ENCODE measurements around the gene EVX2.

The EVX2 gene

GRCh38 chr2:176083796-176084261 lies at the start of gene EVX2:
EVX2 (minus strand) TSS chr2:176083962; CDS start chr2:176083776, 186 bp downstream.
- no peaks in the 10 kb centered on the region for H3K36me3 ChIP-seq (ENCODE audit: control insufficient read depth in 2 of 2, insufficient read depth in 2 of 2, low read length in 2 of 2)
- H3K4me3 ChIP-seq (ENCODE audit: low read length in 2 of 2) = peak within 1 kb of the TSS in 1 of 2 donors; percentile 15
- H3K9ac ChIP-seq (ENCODE audit: low read length in 2 of 2) = no peak within 1 kb of the TSS
- peaks cover 91 to 97% of the 10 kb centered on the region in 2 donors for H3K27me3 ChIP-seq (ENCODE audit: control insufficient read depth in 1 of 2, insufficient read depth in 2 of 2, low read length in 2 of 2)
- H3K9me3 ChIP-seq (ENCODE audit: control insufficient read depth in 2 of 2, low read length in 2 of 2) = peaks cover 0 to 7% of the 10 kb centered on the region in 2 donors
- peaks cover 40% of the 10 kb centered on the region for H3K4me1 ChIP-seq (ENCODE audit: control insufficient read depth, insufficient read depth, low read length)
- H3K27ac ChIP-seq (ENCODE audit: low read length) = no peak within 1 kb of the TSS

GRCh38 chr2:176133389-176133788 lies 49.6 kb upstream of the EVX2 start:
- H3K9me3 ChIP-seq (ENCODE audit: control insufficient read depth in 2 of 2, low read length in 2 of 2) = peaks cover 0 to 3% of the 10 kb centered on the region in 2 donors
- H3K27me3 ChIP-seq (ENCODE audit: control insufficient read depth in 1 of 2, insufficient read depth in 2 of 2, low read length in 2 of 2) = peaks cover 75 to 94% of the 10 kb centered on the region in 2 donors
- H3K9ac ChIP-seq (ENCODE audit: low read length in 2 of 2) = no peak overlapping the region
- H3K36me3 ChIP-seq (ENCODE audit: control insufficient read depth in 2 of 2, insufficient read depth in 2 of 2, low read length in 2 of 2) = no peaks in the 10 kb centered on the region
- H3K4me1 ChIP-seq (ENCODE audit: control insufficient read depth, insufficient read depth, low read length) = peaks cover 31% of the 10 kb centered on the region
- H3K27ac ChIP-seq (ENCODE audit: low read length) = no peak overlapping the region
- H3K4me3 ChIP-seq (ENCODE audit: low read length in 2 of 2) = no peak overlapping the region

GRCh38 chr2:176132205-176133171 lies 48.7 kb upstream of the EVX2 start:
- Histone ChIP-seq H3K27ac (ENCODE audit: low read length) (no peak overlapping the region), H3K4me3 (ENCODE audit: low read length in 2 of 2) (no peak overlapping the region), H3K4me1 (ENCODE audit: control insufficient read depth, insufficient read depth, low read length) (peaks cover 31% of the 10 kb centered on the region), H3K36me3 (ENCODE audit: control insufficient read depth in 2 of 2, insufficient read depth in 2 of 2, low read length in 2 of 2) (no peaks in the 10 kb centered on the region), H3K9me3 (ENCODE audit: control insufficient read depth in 2 of 2, low read length in 2 of 2) (peaks cover 0 to 3% of the 10 kb centered on the region in 2 donors), H3K27me3 (ENCODE audit: control insufficient read depth in 1 of 2, insufficient read depth in 2 of 2, low read length in 2 of 2) (peaks cover 74 to 94% of the 10 kb centered on the region in 2 donors), H3K9ac (ENCODE audit: low read length in 2 of 2) (no peak overlapping the region)

GRCh38 chr2:176131848-176132158 lies 48.0 kb upstream of the EVX2 start:
- H3K27me3 ChIP-seq (ENCODE audit: control insufficient read depth in 1 of 2, insufficient read depth in 2 of 2, low read length in 2 of 2) = peaks cover 71 to 93% of the 10 kb centered on the region in 2 donors
- no peak overlapping the region for H3K9ac ChIP-seq (ENCODE audit: low read length in 2 of 2)
- no peak overlapping the region for H3K27ac ChIP-seq (ENCODE audit: low read length)
- peaks cover 29% of the 10 kb centered on the region for H3K4me1 ChIP-seq (ENCODE audit: control insufficient read depth, insufficient read depth, low read length)
- no peaks in the 10 kb centered on the region for H3K36me3 ChIP-seq (ENCODE audit: control insufficient read depth in 2 of 2, insufficient read depth in 2 of 2, low read length in 2 of 2)
- H3K9me3 ChIP-seq (ENCODE audit: control insufficient read depth in 2 of 2, low read length in 2 of 2) = peaks cover 0 to 3% of the 10 kb centered on the region in 2 donors
- H3K4me3 ChIP-seq (ENCODE audit: low read length in 2 of 2) = no peak overlapping the region

- Histone ChIP-seq H3K4me1 (ENCODE audit: control insufficient read depth, insufficient read depth, low read length) (peaks cover 25% of the 10 kb centered on the region), H3K36me3 (ENCODE audit: control insufficient read depth in 2 of 2, insufficient read depth in 2 of 2, low read length in 2 of 2) (no peaks in the 10 kb centered on the region), H3K9ac (ENCODE audit: low read length in 2 of 2) (no peak overlapping the region), H3K27ac (ENCODE audit: low read length) (no peak overlapping the region), H3K27me3 (ENCODE audit: control insufficient read depth in 1 of 2, insufficient read depth in 2 of 2, low read length in 2 of 2) (peaks cover 71 to 91% of the 10 kb centered on the region in 2 donors), H3K9me3 (ENCODE audit: control insufficient read depth in 2 of 2, low read length in 2 of 2) (peaks cover 0 to 3% of the 10 kb centered on the region in 2 donors), H3K4me3 (ENCODE audit: low read length in 2 of 2) (peak overlapping the region in 1 of 2 donors; percentile 59)
Observed at GRCh38 chr2:176130957-176131847, 47.4 kb upstream of the EVX2 start.

- Histone ChIP-seq H3K4me3 (ENCODE audit: low read length in 2 of 2) (peak overlapping the region; percentile 12 to 59), H3K4me1 (ENCODE audit: control insufficient read depth, insufficient read depth, low read length) (peaks cover 19% of the 10 kb centered on the region), H3K9me3 (ENCODE audit: control insufficient read depth in 2 of 2, low read length in 2 of 2) (peaks cover 0 to 3% of the 10 kb centered on the region in 2 donors), H3K36me3 (ENCODE audit: control insufficient read depth in 2 of 2, insufficient read depth in 2 of 2, low read length in 2 of 2) (no peaks in the 10 kb centered on the region), H3K9ac (ENCODE audit: low read length in 2 of 2) (no peak overlapping the region), H3K27me3 (ENCODE audit: control insufficient read depth in 1 of 2, insufficient read depth in 2 of 2, low read length in 2 of 2) (peaks cover 71 to 91% of the 10 kb centered on the region in 2 donors), H3K27ac (ENCODE audit: low read length) (no peak overlapping the region)
Observed at GRCh38 chr2:176130147-176130956, 46.6 kb upstream of the EVX2 start.

GRCh38 chr2:176129813-176130146 lies 46.0 kb upstream of the EVX2 start:
- no peak overlapping the region for H3K27ac ChIP-seq (ENCODE audit: low read length)
- H3K4me1 ChIP-seq (ENCODE audit: control insufficient read depth, insufficient read depth, low read length) = peaks cover 19% of the 10 kb centered on the region
- no peak overlapping the region for H3K9ac ChIP-seq (ENCODE audit: low read length in 2 of 2)
- peaks cover 71 to 91% of the 10 kb centered on the region in 2 donors for H3K27me3 ChIP-seq (ENCODE audit: control insufficient read depth in 1 of 2, insufficient read depth in 2 of 2, low read length in 2 of 2)
- peak overlapping the region in 1 of 2 donors; percentile 59 for H3K4me3 ChIP-seq (ENCODE audit: low read length in 2 of 2)
- peaks cover 0 to 3% of the 10 kb centered on the region in 2 donors for H3K9me3 ChIP-seq (ENCODE audit: control insufficient read depth in 2 of 2, low read length in 2 of 2)
- H3K36me3 ChIP-seq (ENCODE audit: control insufficient read depth in 2 of 2, insufficient read depth in 2 of 2, low read length in 2 of 2) = no peaks in the 10 kb centered on the region

GRCh38 chr2:176128982-176129796 lies 45.4 kb upstream of the EVX2 start, which contains the start of gene HOXD8:
HOXD8 (plus strand) TSS chr2:176129705; CDS start chr2:176130367, 662 bp downstream.
- no peak within 1 kb of the TSS for H3K9ac ChIP-seq (ENCODE audit: low read length in 2 of 2)
- no peaks in the 10 kb centered on the region for H3K36me3 ChIP-seq (ENCODE audit: control insufficient read depth in 2 of 2, insufficient read depth in 2 of 2, low read length in 2 of 2)
- H3K4me3 ChIP-seq (ENCODE audit: low read length in 2 of 2) = peak within 1 kb of the TSS; percentile 12 to 59
- H3K9me3 ChIP-seq (ENCODE audit: control insufficient read depth in 2 of 2, low read length in 2 of 2) = peaks cover 0 to 3% of the 10 kb centered on the region in 2 donors
- H3K27me3 ChIP-seq (ENCODE audit: control insufficient read depth in 1 of 2, insufficient read depth in 2 of 2, low read length in 2 of 2) = peaks cover 72 to 91% of the 10 kb centered on the region in 2 donors
- H3K4me1 ChIP-seq (ENCODE audit: control insufficient read depth, insufficient read depth, low read length) = peaks cover 19% of the 10 kb centered on the region
- H3K27ac ChIP-seq (ENCODE audit: low read length) = no peak within 1 kb of the TSS

- no peak overlapping the region for H3K27ac ChIP-seq (ENCODE audit: low read length)
- peaks cover 19% of the 10 kb centered on the region for H3K4me1 ChIP-seq (ENCODE audit: control insufficient read depth, insufficient read depth, low read length)
- no peak overlapping the region for H3K9ac ChIP-seq (ENCODE audit: low read length in 2 of 2)
- H3K9me3 ChIP-seq (ENCODE audit: control insufficient read depth in 2 of 2, low read length in 2 of 2) = peaks cover 0 to 3% of the 10 kb centered on the region in 2 donors
- no peaks in the 10 kb centered on the region for H3K36me3 ChIP-seq (ENCODE audit: control insufficient read depth in 2 of 2, insufficient read depth in 2 of 2, low read length in 2 of 2)
- peaks cover 73 to 91% of the 10 kb centered on the region in 2 donors for H3K27me3 ChIP-seq (ENCODE audit: control insufficient read depth in 1 of 2, insufficient read depth in 2 of 2, low read length in 2 of 2)
- peak overlapping the region in 1 of 2 donors; percentile 44 for H3K4me3 ChIP-seq (ENCODE audit: low read length in 2 of 2)
Observed at GRCh38 chr2:176128172-176128981, 44.6 kb upstream of the EVX2 start.
